GM12891 (cell line): ENCODE measurements around the gene NEMP2.
A peak's percentile ranks its signal among the peaks of the same experiment; 100 is the strongest.
"Not testable (repeated sequence)": the region's sequence is repeated elsewhere in the genome, so short reads cannot be mapped to it uniquely, and the experiment has no call there.

ENCODE experiments used
- DNase-seq: peaks from one replicate; pipeline ENCODE4 v3.0.0; 2011; ENCODE audit warnings: low spot score; ENCODE audit not compliant: insufficient read length
- FAIRE-seq: peaks from 2 replicates; lab custom pipeline; 2011; peaks lifted over from hg19 to GRCh38; lab: Jason Lieb, UNC
- PAX5 ChIP-seq: IDR thresholded peaks from 2 replicates; pipeline ENCODE4 v1.6.1; 2011; ENCODE audit warnings: low read length, moderate library complexity, mild to moderate bottlenecking; ENCODE audit not compliant: insufficient read depth, severe bottlenecking
- POLR2A ChIP-seq: IDR thresholded peaks from 2 replicates; pipeline ENCODE4 v1.6.1; 2011; ENCODE audit warnings: low read depth, low read length, control low read depth
- POLR2AphosphoS5 ChIP-seq: IDR thresholded peaks from 2 replicates; pipeline ENCODE4 v1.6.1; 2011; ENCODE audit warnings: low read depth, low read length, control low read depth
- POU2F2 ChIP-seq: IDR thresholded peaks from 2 replicates; pipeline ENCODE4 v1.6.1; 2011; ENCODE audit warnings: low read depth, mild to moderate bottlenecking, control low read depth, low read length, moderate library complexity
- SPI1 ChIP-seq: IDR thresholded peaks from 2 replicates; pipeline ENCODE4 v1.6.1; 2011; ENCODE audit warnings: low read depth, low read length, control low read depth
- TAF1 ChIP-seq: IDR thresholded peaks from 2 replicates; pipeline ENCODE4 v1.6.1; 2011; ENCODE audit warnings: low read depth, low read length, control low read depth

Gene NEMP2

GRCh38 chr2:190514676-190515075, 19.8 kb downstream of the NEMP2 start:
- no peak for DNase-seq
- TF ChIP-seq POLR2A (no peak), SPI1 (no peak), POU2F2 (no peak), TAF1 (no peak), POLR2AphosphoS5 (no peak), PAX5 (no peak)
- FAIRE-seq = no peak

- DNase-seq (no peak), FAIRE-seq (peak; percentile 5)
- TF ChIP-seq POLR2A (no peak), PAX5 (no peak), SPI1 (no peak), TAF1 (no peak), POLR2AphosphoS5 (no peak), POU2F2 (no peak)
These were observed 20.6 kb downstream of the NEMP2 start for GRCh38 chr2:190513877-190514276.

GRCh38 chr2:190512539-190513095, 21.9 kb downstream of the NEMP2 start:
- TF ChIP-seq SPI1 (no peak), TAF1 (no peak), PAX5 (no peak), POU2F2 (no peak), POLR2AphosphoS5 (no peak), POLR2A (no peak)
- DNase-seq (no peak), FAIRE-seq (no peak)

GRCh38 chr2:190511104-190511503, 23.4 kb downstream of the NEMP2 start:
- FAIRE-seq (no peak), DNase-seq (no peak)
- no peak for TF ChIP-seq POU2F2
- no peak for TF ChIP-seq TAF1

GRCh38 chr2:190509895-190510294, 24.6 kb downstream of the NEMP2 start:
- DNase-seq, FAIRE-seq: not testable (repeated sequence)

GRCh38 chr2:190507135-190507534, 27.4 kb downstream of the NEMP2 start:
- TF ChIP-seq SPI1 = no peak
- TF ChIP-seq POU2F2 = no peak
- TF ChIP-seq POLR2AphosphoS5 = no peak
- no peak for TF ChIP-seq TAF1
- TF ChIP-seq PAX5 = no peak
- no peak for TF ChIP-seq POLR2A
- DNase-seq (no peak), FAIRE-seq (peak; percentile 58)

GRCh38 chr2:190506666-190507065, 27.9 kb downstream of the NEMP2 start:
- no peak for FAIRE-seq
- DNase-seq = no peak
- no peak for TF ChIP-seq POLR2AphosphoS5
- no peak for TF ChIP-seq PAX5
- TF ChIP-seq TAF1 = no peak
- no peak for TF ChIP-seq POU2F2
- no peak for TF ChIP-seq POLR2A
- TF ChIP-seq SPI1 = no peak

GRCh38 chr2:190505696-190506095, 28.8 kb downstream of the NEMP2 start:
- FAIRE-seq = no peak
- no peak for DNase-seq
- TF ChIP-seq POLR2A (no peak), POU2F2 (no peak), TAF1 (no peak), PAX5 (no peak), POLR2AphosphoS5 (no peak), SPI1 (no peak)

GRCh38 chr2:190504912-190505311, 29.6 kb downstream of the NEMP2 start:
- FAIRE-seq (no peak), DNase-seq (no peak)
- TF ChIP-seq POLR2A = no peak

- DNase-seq (no peak), FAIRE-seq (no peak)
- TF ChIP-seq PAX5 (no peak), POU2F2 (no peak), SPI1 (no peak), TAF1 (no peak), POLR2AphosphoS5 (no peak), POLR2A (no peak)
These were observed 31.4 kb downstream of the NEMP2 start for GRCh38 chr2:190503088-190503487.
